H4 (cell line): Measurements from ENCODE around the gene GRK2. TPM values are rescaled to one million over a fixed set of nuclear protein-coding genes. Genes with fewer than 3 reads are reported as not detected.
"Not testable (repeated sequence)": the region's sequence is repeated elsewhere in the genome, so short reads cannot be mapped to it uniquely, and the experiment has no call there.

Experiments used
- DNase-seq: peaks from one replicate; pipeline ENCODE4 v3.0.0-alpha.2; 2015; ENCODE audit warnings: low spot score
- total RNA-seq: library from RNA; depleted of rRNA; stranded (reverse); fragments of >200 nt; shearing (Covaris generic); gene quantifications from 2 replicates; pipeline ENCODE4 v1.2.3, GENCODE V29; 2014; rRNA removed

Gene GRK2
- total RNA-seq, result 15.2 and 16.3 TPM in 2 replicates

DNA sequence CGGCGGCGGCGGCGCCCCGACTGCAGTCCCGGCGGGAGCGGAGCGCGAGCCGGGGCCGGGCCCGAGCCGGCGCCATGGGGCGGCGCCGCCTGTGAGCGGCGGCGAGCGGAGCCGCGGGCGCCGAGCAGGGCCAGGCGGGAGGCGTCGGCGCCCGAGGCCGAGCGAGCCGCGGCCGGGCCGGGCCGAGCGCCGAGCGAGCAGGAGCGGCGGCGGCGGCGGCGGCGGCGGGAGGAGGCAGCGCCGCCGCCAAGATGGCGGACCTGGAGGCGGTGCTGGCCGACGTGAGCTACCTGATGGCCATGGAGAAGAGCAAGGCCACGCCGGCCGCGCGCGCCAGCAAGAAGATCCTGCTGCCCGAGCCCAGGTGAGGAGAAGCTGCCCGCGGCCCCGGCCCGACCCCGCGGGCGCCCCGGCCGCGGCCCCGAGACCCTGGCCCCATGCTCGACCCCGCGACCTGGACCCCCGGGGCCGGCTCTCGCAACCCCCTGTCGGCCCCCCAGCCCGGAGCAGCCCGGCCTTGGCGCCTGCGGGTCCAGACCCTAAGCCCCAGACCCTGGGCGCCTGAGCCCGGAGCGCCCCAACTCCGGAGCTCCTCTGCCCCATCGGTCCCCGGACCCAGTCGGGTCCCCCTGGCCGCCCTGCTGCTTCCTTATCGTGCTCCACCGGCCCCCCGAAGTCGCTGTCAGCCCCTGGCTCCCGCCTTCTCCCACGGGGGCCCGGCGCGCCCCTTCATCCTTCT lies at the start of gene GRK2:
Gene GRK2, plus strand, starts transcription at position 25 of the 739 bp plus-strand sequence. Its CDS starts 227 bp downstream, at position 252.
- DNase-seq, result no peak

DNA sequence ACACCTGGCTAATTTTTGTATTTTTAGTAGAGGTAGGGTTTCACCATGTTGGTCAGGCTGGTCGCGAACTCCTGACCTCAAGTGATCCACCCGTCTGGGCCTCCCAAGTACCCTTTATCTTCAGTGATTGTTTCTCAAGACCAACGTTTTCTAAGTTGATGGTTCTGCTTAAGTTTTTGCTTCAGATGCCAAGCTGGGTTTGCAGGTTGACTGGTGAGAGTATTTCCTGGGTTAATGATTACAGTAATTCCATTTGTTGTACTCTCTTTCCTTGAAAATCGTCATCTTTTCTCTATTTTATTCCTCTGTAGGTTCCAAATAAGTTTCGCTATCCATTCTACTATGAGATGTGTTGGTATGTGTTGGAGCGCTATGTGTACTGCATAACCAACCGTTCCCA lies 38.5 kb upstream of the GRK2 start:
- DNase-seq, result no peak

DNA sequence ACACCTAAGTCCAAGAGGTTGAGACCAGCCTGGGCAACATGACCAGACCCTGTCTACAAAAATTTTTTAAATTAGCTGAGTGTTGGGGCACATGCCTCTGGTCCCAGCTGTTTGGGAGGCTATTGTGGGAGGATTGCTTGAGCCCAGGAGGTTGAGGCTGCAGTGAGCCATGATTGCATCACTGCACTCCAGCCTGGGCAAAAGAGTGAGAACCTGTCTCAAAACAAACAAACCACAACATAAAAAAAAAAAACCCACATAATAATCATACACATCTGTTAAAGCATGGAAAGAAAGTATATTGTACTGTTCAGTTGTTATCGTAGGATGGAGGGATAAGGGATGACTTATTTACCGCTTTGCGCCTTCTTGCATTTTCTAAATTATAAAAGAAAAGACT lies 35.9 kb upstream of the GRK2 start:
- DNase-seq, result no peak

DNA sequence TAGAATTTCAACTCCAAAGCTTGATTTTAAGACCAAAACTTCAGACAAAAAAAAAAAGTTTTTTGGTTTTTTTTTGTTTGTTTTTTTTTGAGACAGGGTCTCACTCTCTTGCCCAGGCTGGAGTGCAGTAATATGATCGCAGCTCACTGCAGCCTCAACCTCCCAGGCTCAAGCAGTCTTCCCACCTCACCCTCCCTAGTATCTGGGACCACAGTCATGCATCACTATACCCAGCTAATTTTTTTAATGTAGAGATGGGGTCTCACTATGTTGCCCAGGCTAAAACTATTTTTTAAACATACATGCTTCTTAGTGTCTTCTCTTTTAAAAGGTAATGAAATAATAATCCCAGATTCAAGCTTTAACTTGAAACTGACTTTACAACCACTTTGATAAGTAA lies 35.4 kb upstream of the GRK2 start:
- DNase-seq, result no peak

DNA sequence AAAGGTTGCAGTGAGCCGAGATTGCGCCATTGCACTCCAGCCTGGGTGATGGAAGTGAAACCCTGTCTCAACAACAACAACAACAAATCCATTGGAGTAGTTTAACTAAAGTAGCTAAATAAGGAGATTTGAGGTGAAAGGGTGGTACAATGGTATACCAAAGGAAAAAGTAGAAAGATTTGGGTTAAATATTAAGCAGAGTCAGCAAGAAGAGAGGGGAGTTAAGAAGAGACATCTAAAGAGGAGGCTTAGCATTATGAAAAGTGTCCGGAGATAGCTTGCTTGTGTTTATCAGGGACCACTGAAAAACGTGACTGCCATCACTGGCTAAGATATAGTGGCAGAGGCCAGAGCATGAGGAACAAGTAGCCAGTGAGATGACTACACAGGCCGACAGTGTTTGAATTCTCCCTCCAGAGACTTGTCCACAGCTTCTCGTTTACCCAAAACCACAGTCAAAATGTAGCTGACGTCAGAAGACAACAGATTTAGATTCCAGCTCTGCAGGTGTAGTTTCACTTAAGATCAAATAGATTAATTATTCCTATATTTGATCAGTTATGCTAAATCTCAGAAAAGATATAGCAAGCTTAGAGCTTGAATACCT lies 32.6 kb upstream of the GRK2 start:
- no peak for DNase-seq

DNA sequence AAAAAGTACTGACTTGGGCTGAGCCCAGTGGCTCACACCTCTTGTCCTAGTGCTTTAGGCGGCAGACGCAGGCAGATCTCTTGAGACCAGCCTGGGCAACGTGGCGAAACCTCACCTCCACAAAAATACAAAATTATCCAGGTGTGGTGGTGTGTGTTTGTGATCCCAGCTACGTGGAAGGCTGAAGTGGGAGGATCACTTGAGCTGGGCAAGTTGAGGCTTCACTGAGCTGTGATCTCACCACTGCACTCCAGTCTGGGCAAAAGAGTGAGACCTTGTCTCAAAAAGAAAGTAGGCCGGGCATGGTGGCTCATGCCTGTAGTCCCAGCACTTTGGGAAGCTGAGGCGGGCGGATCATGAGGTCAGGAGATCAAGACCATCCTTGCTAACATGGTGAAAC lies 31.7 kb upstream of the GRK2 start:
- DNase-seq, result not testable (repeated sequence)

DNA sequence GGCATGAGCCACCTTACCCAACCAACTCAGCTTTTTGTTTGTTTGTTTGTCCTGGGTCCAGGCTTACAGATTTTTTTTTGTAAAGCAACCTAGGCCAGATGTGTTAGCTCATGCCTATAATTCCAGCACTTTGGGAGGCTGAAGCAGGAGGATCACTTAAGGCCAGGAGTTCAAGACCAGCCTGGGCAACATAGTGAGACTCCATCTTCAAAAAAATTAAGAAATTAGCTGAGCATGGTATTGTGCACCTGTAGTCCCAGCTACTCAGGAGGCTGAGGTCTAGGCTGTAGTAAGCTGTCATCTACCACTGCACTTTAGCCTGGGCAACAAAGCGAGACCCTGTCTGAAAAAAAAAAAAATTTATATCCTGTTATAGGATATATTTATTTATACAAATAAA lies 28.7 kb upstream of the GRK2 start:
- no peak for DNase-seq

DNA sequence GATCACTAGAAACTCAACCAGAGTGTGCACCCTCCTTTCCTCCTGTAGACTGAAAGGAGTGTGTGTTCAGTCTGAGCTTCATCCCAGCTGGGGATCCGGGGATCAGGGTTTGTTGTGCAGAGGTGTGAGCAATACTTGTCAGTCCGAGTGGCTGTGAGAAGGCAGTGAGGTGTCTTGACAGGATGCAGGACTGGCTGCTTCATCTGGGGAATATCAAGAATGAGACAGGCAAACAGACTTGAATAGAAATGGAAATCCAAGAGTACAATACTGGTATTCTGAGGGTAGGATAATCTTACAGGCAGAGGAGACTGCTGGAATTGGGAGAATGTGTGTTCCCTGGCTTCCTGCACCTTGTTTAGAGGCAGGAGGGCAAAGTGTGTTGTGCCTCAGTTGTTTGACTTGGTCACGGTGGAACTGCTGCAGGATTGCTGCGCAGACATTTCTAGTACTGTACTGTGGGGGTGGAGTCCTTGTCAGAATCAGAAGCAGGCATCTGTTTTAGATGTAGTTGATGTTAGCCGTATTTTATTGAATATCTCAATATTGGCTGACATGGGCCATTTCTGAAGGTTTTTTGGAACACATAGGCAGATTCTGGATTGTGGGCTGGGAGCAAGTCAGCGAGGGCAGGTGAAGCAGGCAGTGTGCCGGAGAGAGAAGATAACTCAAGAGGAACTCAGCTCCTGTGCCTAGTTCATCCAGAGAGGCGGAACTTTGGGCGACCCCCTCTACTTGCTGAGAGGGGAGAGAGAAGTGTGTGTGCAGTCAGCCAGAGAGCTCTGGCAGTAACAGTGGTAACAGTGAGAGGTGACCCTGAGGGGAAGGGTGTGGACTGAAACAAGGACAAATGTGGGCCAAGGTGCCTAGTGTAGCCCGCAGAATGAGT lies 27.1 kb upstream of the GRK2 start:
- DNase-seq, result no peak

DNA sequence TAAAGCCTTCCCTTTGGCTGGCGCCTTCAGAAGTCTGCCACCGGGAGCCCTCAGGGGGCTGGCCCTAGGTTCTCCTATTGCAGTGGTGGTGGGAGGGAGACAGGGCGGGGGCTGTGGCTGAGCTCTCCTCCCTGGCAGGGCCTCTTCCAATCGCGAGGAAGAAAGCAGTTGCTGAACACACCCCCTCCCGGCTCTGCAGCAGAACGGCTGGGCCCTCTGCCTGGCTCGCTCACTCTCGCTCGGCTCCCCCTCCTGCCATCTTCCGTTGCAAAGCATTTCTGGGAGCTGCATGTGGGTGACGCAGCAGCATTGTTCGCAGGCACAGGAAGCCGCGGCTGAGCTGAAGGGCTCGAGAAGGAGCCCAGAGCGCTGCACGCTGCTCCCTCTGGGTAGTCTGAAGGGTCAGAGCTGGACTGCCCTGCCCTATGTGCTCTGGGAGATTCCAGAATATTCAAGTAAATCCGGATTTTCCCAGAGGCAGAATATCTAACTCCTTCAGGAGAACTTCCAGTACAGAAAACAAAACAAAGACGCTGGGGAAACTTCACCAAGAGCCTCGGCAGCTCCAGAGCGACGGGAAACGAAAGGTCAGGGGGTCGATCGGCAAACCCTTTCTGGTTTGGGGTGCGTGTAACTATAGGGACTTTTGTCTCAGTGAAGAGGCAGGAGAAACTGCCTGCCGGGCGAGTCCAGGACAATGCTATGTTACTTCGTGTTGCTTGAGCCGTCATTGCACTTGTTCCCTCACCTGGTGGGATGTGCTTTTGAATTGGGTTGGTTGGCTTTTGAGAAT lies 26.3 kb upstream of the GRK2 start:
- DNase-seq, result peak; percentile 98

DNA sequence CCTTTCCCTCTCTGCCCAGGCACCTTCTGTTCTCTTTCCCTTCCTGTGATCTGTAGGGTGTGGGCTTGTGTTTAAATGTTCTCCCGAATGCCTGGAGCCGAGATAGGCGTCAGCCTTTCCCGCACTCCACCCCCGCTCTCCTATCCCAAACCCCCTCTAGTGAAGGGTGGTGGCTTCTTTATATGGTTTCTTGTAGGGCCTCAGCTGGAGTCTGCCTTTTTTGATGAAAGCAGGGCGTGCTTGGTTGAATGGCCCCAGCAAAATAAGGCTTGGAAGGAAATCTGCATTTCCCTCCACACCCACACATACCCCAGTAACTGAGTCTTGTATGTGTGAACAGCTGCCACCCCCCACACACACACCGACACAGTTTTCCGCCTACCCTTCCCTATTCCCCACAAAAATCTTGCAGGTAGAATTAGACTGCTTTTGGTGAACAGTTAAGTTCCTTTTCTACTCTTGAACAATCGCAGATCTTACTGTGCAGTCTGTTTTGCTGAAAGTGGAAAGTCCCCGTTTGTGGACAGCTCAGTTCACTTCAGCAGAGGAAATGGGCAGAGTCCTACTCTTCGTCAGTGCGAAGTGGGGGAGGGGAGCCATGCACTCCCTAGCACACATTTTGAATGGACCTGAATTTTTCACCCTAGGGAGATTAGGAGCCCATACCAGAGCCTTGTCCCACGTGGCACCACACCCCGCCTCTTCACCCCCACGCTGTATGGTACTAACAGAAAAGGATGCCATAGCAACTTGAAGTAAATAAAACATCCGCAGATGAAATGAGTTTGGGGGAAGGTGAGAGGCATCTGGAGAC lies 25.5 kb upstream of the GRK2 start:
- DNase-seq, result peak; percentile 50

DNA sequence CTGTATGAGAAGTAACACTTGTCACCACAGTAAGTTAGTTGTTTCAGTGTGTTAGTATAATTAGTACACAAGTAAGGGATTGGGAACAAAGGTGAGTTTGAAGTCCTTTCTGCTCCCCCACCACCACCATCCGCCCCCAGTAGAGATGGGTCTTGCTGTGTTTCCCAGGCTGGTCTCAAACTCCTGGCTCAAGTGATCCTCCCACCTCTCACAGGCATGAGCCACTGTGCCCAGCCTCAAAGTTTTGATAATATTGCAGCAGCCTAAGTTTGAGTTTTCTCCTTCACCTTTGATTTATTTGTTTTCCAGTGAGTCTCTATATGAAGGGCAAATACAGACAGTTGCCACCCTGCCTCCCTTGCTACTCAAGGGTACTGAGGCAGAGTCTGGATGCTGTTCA lies 23.7 kb upstream of the GRK2 start:
- DNase-seq, result no peak

DNA sequence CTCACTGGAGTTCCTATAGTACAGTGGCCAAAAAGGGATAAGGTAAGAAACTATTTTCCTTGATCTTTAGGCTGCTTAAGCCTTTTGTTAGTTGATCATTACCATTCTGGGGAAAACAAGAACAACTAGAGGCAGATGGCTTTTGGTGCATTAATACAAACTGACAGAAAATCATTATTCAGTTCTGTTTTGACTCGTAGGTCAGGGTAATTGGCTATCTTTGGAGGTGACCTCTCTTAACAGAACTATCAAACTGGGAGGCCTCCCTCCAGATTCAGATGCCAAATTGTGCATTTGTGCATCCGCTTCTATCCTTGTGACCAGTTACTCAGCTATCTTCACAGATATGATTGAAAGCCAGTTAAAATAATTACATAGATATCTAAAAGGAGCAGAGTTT lies 23.2 kb upstream of the GRK2 start:
- no peak for DNase-seq

DNA sequence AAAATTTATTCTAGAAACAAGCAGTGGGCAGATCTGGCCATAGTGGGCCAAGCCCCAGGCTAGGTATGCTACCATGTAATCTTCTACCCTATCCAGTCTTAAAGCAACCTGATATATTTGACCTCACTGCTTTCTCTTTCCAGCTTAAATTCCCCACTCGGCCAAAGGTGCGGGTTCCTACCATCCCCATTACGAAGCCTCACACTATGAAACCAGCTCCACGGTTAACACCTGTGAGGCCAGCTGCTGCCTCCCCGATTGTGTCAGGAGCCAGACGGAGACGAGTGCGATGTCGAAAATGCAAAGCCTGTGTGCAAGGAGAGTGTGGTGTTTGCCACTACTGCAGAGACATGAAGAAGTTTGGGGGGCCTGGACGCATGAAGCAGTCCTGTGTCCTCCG lies 21.2 kb upstream of the GRK2 start:
- no peak for DNase-seq

DNA sequence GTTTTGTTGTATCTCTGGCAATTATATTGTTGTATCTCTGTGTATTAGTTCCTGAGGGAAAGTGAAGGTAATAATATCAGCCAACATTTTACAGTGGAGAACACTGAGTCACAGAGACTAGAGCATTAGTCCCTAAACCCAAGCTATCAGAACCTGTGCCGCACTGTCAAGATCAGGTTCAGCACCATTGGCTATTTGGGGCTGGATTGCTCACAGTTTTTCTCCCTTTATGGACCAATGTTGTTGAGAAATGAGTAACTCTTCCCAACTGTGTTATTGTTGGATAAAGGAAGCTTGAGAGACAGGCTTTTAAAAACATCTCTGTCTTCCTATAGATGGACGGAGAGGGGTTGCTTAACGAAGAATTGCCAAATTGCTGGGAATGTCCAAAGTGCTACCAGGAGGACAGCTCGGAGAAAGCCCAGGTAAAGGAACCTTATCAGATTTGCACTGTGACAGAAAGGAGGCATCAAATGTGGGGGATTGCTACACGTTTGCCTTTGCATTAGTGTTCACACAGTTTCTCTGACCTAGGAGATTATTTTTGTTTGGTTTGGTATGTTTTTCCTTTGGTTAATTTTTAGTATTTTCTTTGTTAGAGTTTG lies 18.2 kb upstream of the GRK2 start:
- no peak for DNase-seq

DNA sequence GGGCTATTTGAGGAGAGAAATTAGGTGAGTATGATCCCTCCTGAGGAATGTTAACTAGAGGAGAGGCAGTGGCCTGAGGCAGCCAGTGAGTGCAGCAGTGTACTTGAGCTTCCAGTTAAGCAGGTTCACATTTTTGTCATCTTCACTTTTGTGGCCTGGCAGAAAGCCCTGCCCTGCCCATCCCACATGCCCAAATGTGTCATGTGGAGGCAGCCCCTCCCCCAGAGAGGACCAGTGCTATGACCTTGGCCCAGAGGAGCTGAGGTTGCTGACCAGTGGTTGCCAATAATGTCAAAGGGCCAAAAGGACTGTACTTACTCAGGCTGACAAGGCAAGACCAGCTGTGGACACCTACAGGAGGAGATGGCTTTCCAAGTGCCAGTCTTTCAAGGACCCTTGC lies 17.6 kb upstream of the GRK2 start:
- DNase-seq, result no peak

DNA sequence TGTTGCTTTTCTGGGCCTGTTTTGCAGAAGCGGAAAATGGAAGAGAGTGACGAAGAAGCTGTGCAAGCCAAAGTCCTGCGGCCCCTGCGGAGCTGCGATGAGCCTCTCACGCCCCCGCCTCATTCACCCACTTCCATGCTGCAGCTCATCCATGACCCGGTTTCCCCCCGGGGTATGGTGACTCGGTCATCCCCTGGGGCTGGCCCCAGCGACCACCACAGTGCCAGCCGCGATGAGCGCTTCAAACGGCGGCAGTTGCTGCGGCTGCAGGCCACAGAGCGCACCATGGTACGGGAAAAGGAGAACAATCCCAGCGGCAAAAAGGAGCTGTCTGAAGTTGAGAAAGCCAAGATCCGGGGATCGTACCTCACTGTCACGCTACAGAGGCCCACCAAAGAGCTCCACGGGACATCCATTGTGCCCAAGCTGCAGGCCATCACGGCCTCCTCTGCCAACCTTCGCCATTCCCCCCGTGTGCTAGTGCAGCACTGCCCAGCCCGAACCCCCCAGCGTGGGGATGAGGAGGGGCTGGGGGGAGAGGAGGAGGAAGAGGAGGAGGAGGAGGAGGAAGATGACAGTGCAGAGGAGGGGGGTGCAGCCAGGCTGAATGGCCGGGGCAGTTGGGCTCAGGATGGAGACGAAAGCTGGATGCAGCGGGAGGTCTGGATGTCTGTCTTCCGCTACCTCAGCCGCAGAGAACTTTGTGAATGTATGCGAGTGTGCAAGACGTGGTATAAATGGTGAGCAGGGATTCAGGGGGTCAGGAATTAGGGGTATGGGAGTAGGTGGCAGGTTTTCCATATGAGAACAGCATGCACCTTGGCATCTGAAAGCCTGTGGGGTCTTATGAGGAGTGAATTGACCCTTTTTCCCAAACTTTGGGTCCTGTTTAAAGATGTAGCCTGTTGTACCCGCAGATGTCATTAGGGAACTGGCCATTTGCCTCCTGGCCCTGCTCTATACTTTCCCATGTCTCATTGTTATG lies 15.9 kb upstream of the GRK2 start:
- DNase-seq, result no peak

DNA sequence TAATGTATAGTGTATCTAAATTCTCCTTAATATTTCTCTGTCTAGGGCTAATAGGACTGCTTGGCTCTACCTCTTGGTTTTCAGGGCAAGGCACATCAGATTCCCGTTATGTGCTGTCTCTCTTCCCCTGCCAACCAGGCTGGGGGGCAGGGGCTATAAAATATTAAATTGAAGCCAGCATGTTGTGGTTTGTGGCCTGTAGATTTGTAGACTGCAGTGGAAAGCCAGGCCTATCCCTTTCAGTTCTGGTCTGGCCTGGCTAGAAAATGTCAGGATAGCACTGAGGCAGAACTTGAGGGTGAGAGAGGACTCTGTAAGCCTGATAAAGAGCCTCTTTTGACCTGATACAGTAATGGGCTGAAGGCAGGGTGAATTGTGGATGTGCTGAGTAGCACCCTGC lies 14.4 kb upstream of the GRK2 start:
- no peak for DNase-seq

DNA sequence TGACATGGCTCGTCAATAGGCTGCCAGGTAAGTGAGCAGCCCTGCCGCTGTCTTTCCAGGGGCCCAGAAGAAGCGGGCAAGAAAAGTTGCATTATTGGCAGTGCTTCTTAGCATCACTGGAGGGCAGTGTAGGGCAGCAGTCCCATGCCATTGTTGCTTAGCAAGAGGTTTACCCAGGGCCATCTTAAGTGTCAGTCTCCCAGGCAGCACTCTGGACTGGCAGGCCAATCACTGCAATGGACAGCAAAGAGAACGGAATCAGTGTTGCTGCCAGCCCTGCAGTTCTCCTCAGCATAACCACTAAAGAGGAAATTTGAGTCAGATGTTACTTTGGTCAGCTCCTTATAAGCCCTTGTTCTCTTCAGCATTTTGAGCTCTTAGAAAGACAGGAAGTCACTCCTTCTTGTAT lies 13.4 kb upstream of the GRK2 start:
- DNase-seq, result no peak

DNA sequence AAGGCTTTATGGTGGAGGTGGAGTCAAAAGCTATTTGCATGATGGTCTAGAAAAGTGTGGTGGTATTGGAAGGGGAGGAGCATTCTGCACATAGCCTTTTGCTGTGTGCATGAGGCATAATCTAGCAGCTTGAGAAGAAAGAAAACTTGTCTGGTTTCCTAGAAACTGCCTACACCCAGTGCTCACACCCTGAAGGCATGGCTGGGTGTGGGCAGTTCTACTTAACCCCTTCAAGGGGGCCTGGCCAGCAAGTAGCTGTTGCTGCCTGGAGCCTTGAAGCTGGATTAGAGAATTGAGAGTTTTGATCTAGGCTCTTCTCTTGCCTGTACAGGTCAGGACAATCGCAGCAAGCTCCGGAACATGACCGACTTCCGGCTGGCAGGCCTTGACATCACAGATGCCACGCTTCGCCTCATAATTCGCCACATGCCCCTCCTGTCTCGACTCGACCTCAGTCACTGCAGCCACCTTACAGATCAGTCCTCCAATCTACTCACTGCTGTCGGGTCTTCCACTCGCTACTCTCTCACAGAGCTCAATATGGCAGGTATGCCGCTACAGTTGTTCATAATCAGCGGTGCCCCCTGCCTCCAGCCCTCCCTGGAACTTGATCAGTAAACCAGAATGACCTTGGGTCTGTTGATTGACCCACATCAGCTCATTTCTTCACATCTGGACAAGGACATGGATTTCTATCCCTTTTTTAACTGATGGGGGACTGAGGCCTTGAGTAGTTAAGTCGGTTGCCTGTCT lies 12.2 kb upstream of the GRK2 start:
- no peak for DNase-seq
